NCI-H226 (cell line): ENCODE data around the gene B4GAT1.
"Not testable (repeated sequence)": the region's sequence is repeated elsewhere in the genome, so short reads cannot be mapped to it uniquely, and the experiment has no call there.

ENCODE experiments used
- DNase-seq: peaks from one replicate; pipeline ENCODE4 v3.0.0-alpha.2; 2015

Gene B4GAT1

DNA sequence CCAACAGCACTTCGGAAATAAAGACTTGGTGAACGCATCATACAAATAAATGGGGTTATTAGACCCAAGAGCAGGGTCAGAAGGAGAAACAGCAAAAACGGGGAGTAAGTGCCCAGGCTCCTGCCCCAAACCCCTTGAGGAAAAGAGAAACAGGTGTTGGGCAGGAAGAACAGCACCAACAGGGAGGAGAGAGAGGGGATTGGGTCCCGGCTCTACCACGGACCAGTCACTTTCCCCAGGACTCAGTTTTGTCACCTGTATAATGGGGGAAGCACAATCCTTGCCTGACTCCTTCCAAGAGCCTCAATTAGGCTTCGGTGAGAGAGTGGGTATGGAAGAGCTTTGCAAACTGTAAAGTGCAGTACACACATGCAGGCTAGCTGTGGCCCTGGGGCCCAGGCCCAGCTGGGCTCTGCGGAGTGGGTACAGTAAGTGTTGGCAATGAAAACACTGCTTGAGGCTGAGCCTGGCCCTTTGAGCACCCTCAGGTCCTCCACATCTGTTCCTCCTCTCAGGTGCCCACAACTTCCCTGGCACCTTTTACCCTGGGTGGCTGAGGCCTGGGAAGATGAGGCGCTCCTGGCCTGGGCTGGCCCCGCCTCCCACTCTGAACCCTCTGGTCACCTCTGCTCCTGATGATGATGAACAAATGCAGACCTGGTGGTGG is 15.2 kb upstream of the B4GAT1 start:
- DNase-seq = no peak

DNA sequence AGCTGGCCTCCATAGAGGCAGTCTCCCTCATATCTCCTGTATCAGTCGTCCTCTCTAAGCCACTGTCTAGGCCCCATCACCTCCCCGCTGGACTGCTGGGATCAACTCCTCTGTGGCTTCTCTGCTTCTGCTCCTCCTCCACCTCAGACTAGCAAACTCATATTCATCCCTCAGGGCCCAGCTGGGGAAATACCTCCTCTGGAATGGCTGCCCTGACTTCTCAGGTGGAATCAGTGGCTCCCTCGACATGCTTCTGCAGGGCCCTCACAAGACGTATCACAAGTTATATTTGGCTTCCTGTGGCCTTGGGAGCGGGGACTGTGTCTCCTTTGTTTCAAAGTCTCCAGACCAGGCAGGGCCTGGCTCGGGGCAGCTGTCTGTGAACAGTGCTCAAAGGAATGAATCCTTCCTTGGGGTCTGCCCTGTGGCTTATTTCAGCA is 14.1 kb upstream of the B4GAT1 start:
- no peak for DNase-seq

DNA sequence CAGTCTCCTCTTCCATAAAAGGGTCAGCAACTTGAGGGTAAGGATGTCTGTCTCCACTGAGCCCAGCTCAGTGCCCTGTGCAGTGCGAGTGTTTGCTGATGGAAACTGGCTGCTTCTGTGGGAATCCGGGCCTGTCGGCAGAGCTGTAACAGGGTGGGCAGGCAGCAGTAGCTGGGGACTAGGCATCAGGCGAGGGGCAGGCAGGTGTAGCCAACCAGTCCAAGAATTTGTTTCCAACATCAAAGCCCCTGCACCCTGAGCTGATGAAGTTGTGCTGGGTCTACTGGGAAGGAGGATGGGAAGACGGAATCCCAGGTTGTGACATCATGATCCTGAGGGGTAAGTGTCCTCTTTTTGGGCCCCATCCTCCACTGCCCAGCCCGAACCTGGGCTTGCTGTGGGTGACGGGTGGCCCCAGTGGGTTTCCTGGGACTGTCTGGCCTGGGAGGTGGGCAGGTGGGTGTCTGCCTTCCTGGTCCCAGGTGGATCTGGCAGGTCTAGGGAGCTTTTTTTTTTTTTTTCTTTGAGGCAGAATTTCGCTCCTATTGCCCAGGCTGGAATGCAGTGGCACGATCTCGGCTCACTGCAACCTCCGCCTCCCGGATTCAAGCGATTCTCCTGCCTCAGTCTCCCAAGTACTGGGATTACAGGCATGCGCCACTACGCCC is 13.1 kb upstream of the B4GAT1 start:
- no peak for DNase-seq

DNA sequence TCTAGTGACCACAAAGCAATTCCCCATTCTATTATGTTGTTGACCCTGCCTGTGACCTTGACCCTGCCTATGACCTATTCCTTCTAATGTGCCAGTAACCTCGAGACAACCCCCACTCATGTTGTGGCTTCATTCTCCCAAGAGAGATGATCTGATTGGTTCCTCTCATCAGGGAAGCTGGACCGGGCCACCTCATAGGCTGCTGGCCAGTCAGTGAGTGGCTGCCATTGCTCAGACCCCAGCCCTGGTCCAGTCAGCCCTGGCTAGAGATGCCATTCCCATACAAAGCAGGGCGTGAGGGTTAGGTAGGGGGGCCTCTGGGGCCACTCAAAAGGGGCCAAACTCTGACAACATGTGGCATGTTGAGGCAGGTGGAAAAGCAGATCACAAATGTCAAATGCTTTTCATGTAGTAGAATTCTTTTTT is 12.2 kb upstream of the B4GAT1 start:
- no peak for DNase-seq

DNA sequence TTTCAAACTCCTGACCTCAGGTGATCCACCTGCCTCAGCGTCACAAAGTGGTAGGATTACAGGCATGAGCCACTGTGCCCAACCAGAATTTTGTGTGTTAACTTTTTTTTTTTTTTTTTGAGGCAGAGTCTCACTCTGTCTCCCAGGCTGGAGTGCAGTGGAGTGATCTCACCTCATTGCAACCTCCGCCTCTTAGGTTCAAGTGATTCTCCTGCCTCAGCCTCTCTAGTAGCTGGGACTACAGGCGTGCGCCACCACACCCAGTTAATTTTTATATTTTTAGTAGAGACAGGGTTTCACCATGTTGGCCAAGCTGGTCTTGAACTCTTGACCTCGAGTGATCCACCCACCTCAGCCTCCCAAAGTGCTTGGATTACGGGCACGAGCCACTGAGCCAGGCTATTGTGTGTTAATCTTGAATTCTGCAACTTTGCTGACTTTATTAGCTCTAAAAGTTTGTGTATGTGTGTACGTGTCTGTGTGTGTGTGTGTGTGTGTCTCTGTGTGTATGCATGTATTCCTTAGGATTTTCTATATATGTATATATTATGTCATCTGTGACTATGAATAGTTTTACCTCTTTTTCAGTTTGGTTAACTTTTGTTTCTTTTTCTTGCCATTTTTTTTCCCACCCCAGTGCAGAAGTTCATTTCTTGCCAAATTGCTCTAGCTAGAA is 3.3 kb upstream of the B4GAT1 start:
- DNase-seq = not testable (repeated sequence)

DNA sequence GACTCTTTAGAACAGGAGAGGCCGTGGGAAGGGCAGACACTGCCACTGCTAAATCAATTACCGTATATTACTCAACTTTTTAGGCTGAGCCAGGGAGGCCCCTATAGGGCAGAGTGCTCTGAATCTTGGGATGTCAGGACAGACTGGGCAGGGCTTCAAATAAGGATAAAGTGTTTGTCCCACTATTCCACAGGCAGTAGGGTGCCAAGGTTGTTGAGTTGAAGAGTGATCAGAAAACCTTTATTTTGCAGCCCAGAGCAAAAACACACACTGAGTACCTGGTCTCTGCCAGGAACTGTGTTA is 1.6 kb upstream of the B4GAT1 start:
- no peak for DNase-seq

DNA sequence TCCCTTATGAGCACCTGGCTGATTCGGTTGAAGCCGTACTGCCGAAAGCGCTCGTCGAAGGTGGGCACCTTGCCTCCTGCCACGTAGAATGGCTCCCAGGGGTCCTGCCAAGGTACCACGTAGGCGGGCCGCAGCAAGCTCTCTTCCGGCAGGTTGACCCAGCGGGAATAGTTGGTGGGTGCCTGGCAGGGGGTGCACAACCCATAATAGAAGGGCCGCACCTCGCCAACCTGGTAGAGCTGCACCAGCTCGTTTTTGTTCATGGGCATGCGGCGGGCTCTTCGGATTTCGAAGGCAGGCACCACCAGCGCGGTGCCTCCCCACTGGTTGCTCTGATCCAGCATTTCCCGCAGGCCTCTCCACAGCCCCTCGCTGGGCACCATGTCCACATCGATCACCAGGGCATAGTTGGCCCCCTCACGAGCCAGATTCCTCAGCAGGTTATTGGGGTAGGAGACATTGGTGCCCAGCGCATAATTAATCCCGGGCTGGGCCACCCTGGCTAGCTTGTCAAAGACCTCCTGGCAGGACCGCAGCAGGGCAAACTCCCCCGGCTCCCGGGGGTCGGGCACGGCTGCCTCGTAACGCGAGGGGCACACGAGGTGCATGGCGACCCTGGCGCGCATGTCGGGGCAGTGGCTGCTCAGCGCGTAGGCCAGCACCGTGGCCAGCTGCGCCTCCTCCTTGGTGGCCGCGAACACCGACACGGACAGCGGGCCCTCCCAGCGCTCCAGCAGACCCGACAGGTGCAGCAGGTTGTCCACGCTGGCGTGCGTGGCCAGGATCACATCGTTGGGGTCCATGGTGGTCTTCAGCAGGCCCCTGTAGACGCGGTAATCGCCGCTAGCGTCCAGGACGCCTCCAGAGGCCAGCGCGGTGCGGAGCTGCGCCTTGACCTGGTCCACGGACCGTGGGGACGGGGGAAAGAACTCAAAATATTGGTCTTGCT is 679 bp downstream of the B4GAT1 start:
- no peak for DNase-seq

DNA sequence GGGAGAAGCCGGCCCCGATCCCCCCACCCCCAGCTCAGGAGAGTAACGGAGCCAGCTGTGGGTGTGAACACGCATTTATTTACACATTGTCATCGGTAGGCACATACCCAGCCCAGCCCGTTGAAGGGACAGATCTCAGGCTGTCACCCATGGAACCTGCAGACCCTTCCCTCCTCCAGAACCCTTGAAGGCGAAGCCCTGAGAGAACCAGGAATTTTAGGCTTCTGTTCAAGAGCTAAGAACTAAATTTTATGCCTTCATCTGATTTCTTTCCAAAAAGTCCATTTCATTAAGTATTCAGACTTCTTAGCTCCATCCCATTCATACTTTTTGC is 2.1 kb downstream of the B4GAT1 start:
- DNase-seq = no peak

DNA sequence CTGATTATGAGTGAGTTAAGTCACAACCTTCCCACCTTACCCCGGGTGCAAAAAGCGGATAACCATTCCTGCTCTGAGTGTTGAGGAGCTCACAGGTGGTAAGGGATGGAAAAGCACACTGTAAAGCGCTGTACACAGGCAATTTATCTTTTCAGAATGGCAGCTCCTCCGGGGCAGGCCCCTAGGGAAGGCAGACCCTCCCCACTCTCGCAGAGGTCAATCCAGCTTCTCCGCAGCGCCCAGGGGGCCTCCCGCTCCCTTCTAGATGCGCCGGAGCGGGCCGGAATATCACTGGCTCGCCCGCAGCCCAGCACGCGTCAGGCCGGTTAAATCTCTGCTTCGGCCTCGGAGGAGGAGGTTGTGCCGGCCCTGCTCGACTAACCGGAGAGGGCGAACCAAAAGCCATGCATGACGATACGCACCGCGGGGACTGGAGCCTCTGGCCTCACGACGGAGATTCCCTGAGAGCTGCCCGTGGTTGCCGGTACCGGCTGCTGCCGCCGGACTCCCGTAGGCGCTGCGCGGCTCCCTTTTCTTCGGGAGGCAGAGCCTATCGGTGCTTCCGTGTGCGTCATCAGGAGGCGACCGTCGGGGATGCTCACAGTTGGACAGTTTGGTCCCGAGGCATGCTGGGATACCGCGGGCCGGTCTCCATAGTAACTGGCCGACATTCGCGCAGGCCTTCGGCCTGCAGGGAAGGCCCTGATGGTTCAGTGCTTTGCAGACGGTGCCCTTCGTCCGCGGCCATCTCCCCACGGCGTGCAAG is 2.7 kb downstream of the B4GAT1 start, which contains the start of gene BRMS1:
TSS of gene BRMS1 (minus strand) at position 555 of the 766 bp plus-strand sequence. CDS start 2,870 bp downstream, outside the sequence.
- peak; percentile 95 for DNase-seq

DNA sequence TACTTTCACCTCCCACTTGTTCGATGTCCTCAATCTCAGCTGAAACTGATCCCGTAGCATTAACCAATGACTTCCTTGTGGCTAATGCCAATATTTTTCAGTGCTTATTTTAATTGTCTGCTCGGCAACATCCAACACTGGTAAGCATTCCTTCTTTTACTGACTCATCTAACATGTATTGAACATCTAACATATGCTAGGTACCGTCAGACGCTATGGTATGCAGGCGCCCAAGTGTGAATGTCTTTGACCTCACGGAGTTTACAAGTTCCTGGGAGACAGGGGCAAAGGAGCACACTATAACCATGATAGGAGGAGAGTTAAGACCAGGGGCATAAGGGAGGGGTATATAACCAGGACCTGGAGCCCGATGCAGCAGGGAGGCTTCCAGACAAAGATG is 4.3 kb downstream of the B4GAT1 start:
- DNase-seq = no peak

DNA sequence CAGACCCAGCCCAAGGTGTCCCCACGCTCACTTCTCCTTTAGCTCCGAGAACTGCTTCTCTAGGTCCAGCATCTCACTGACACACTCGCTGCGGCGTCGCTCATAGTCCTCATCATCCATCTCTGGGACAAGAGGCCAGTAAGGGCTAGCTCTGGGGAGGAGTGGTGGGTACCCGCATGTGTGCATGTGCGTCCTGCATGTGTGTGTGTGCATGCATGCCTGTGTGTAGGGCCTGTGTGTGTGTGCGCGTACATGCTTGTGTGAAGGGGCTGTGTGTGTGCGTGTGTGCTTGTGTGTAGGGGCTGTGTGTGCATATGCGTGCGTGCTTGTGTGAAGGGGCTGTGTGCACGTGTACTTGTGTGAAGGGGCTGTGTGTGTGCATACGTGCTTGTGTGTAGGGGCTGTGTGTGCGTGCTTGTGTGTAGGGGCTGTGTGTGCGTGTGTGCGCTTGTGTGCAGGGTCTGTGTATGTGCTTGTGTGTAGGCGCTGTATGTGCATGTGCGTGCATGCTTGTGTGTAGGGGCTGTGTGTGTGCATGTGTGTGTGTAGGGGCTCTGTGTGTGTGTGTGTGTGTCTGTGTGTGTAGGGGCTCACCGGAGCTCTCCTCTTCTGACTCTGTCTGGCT is 5.8 kb downstream of the B4GAT1 start:
- DNase-seq = no peak

DNA sequence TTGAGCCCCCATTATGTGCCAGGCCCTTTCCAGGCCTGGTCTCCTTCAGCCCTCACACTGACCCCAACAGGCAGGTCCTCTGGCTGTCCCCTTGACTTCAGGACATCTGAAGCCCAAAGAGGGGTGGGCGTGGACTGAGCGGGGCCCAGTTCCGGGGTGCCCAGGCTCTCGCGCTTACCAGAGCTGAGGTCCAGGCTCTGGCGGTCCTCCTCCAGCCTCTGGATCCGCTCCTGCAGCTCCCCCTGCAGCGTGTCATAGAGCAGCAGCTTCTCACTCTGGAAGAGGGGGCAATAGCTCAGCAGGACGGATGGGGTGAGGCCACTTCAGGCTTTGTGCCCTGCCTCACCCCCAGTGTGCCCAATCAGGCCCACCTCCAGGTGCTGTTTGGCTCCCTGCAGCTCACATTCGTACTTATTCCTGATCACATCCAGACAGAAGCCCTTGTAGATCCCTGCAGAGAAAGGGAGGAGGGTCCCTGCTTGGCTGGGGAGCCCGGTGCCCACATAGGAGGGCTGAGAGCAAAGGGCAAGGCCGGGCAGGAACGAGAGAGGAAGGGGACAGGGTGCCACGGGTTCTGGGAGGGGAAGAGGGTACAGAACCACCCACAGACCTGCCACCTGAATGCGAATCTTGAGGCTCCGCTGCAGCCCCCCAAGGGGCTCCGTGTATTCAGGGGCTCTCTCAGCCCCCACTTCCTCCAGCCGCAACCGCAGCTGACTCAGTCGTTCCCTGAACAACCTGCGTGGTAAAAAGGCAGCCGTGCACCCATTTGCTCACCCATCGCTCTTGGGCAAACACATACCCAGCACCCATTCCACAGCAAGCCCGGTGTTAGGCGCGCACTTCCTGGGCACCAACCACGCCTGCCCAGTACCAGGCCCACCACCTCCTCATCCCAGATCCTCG is 6.6 kb downstream of the B4GAT1 start:
- DNase-seq = no peak

DNA sequence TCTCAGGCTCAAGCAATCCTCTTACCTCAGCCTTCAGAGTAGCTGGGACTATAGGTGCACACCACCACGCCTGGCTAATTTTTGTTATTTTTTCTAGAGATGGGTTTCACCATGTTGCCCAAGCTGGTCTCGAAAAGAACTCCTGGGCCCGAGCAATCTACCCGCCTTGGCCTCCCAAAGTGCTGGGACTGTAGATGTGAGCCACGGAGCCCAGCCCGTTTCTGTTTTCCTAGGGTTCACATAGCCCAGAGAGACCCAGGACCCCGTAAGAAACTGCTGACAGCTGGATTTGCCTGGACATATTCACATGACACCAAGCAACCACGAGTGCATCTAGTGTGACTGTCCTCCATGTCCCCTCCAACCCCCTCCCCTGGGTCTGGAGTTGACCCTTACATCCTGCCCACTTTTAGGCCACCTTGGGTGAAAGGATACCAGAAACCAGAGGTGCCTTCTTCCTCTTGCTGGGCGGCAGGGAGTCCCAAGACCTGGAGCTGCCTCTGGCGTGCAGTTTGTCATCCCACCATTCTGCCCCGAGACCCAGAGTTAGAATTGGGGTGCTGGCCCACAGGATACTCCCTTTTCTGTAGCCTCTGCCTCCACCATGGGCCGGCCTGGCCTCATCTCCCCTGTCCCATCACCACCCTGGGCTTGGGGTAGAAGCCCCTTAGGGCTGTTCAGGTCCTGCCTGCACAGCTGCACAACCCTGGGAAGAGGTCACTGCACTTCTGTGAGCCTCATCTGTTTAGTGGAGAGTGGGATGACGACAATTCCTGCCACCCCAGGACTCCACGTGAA is 7.5 kb downstream of the B4GAT1 start:
- DNase-seq = no peak

DNA sequence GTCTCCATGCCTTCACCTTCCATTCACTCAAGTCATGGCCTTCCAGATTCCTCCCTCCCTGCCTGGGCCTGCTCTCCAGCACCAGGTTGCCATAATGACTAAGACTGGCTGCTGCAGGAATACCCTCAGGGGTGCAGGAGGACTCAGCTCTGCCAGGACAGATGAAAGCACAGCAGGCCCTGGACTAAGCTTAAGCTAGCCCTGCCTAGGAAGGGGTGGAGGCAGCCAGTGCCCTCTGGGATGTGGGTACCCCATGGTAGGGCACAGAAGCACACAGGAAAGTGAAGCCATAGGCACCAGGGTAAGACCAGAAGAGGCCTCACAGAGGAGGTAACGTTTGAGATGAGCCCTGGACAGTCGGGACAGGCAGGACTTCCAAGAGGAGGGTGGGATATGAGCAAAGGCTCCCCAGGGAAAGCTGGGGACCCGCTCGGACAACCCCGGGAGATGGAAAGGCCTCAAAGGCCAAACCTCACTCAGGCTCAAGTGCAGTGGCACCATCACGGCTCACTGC is 8.2 kb downstream of the B4GAT1 start:
- DNase-seq = peak; percentile 68

DNA sequence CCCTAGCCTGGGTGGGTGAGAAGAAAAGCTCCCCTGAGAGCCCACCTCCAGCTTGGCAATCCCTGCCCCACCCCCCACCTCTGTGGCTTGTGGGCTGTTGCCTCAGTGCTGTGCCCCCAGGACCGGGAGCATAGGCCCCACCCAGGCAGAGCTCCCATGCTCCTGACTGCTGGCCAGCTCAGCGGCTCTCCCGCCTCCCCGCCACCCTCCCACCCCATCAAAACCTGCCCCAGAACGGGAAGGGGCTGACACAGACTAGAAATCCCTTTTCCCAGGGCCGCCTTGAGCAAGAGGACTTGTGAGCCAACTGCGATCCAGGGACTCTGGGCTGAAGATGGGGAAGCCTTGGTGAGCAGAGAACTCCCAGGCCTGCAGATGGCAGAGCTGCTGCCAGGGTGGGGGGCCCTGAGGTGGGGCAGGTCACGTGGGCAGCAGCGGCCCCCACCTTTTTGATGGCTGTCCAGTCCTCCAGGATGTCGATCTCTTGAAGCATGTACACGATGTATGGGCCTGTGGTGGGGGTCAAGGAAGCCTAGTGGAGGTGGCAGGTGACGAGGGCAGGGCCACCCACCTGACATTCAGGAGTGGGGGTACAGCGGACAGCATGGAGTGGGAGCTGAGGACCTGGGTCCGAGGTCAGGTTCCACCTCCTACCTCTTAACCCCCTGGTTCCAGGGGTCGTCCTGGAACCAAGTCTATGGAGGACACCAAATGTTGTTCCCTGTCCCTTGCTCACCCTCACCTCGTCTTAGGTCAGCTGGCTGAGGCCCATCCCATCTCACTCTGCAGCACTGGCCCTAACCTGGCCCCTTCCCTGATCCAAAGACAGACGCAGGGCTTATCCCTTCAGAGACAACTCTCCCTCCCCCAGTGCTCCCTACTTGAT is 8.9 kb downstream of the B4GAT1 start:
- DNase-seq = no peak

DNA sequence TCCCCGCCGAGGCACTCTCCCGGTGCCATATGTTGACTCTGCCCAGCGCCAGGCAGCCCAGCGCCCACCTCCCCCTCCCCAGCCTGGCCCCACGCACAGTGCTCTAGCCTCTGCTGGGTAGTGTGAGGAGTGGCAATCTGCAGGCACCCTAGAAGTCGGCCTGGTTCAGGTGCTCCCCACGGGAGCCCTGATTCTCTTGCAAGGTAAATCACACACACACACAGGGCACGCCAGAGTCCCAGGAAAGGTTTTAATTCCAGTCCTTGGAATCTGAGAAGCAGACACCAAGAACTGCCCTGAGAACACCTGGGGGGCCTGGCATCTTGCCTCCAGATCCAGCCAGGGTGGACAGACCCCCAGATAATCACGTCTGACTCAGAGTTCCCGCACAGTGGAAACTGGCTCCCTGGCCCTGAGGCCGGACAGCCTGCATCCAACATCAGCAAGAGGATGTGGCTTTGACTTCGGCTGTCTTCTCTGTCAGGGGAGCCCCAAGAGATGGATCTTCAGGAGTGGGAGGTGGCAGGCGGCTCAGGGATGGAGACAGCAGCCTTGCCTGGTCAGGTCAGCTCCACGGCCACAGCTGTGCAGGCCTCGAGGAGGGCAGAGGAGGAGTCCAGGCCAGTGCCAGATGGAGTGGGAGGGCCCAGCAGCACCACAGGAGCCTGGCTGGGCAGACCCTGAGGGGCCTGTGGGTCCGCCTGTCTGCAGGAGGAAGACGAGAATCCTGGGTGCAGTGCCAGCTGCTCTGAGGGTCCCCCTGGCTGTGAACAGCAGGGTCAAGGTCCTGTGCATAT is 10.1 kb downstream of the B4GAT1 start:
- peak; percentile 63 for DNase-seq

DNA sequence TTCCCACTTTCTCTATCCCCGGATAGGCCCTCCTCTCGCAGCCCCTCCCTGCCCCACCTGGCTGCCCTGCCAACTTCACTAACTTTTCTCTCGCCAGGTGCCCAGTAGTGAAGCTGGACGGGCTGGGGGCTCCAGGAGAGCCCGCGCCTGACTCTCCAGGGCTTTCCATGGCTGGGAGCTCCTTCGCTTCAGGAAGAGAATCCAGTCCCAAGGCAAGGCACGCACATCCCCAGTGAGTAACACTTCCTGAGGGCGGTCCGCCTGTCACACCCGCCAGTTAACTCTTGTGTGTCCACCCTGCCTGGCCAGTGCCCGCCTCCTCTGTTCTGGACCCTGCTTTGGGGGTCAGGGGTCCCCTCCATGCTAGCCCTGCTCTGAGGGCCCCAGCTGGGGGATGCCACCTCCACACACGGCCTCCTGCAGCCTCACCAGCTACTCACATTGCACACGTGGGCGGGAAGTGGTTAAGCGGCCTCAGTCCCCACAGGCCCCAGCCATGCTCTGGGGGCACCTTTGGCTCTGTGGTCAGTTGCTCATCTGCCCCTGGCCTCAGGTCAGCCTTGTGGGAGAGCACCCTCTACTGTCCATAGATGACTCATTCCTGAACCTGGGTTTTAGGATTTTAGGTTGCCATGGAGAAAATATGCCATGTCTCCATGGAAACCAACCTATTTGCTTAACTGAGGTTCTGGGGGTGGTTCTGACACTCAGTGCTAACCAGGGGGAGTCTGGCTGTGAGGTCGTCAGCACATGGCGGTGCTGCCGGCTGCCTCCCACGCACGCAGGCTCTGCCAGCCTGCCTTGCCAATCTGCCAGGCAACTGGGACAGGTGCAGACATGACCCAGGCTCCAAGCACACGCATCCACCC is 11.0 kb downstream of the B4GAT1 start, which contains the start of gene RIN1:
TSS of gene RIN1 (minus strand) at position 201 of the 869 bp plus-strand sequence. CDS start at position 169, 32 bp downstream.
- DNase-seq = peak; percentile 100
